ENCODE data around the gene FHIT. TPM values are rescaled to one million over a fixed set of nuclear protein-coding genes. Genes with fewer than 3 reads are reported as not detected.

The FHIT gene
- total RNA-seq, 2 experiments from 2014 or later = 7.6 to 7.9 TPM

DNA sequence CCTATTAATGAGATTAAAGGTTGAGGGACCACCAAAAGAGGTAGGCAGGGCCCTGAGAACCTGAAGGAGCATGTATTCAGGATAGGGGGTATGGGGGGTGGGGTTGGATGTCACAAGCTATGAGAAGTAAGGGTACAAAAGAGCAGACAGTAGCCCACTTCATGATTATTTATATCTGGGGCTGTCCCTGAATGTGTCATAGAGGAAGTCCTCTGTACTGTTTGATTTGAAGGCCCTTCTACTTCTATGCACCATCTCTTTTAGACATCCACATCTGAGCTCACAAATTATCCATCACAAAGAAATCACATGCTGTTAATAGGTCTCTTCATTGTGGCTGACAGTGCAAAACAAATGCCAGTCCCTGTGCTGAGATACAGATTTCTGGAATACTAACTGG is 68.6 kb downstream of the FHIT start:
- no peaks in the 10 kb centered on the region for H3K9me3 Mint-ChIP-seq
- H3K4me1 Mint-ChIP-seq (ENCODE audit: low read depth) = peaks cover 28% of the 10 kb centered on the region
- intact Hi-C loops (cut with micrococcal nuclease) = no loop called here
- no peak overlapping the region for H3K27ac Mint-ChIP-seq
- peak; percentile 8 for DNase-seq
- TF ChIP-seq, protein P1, sequence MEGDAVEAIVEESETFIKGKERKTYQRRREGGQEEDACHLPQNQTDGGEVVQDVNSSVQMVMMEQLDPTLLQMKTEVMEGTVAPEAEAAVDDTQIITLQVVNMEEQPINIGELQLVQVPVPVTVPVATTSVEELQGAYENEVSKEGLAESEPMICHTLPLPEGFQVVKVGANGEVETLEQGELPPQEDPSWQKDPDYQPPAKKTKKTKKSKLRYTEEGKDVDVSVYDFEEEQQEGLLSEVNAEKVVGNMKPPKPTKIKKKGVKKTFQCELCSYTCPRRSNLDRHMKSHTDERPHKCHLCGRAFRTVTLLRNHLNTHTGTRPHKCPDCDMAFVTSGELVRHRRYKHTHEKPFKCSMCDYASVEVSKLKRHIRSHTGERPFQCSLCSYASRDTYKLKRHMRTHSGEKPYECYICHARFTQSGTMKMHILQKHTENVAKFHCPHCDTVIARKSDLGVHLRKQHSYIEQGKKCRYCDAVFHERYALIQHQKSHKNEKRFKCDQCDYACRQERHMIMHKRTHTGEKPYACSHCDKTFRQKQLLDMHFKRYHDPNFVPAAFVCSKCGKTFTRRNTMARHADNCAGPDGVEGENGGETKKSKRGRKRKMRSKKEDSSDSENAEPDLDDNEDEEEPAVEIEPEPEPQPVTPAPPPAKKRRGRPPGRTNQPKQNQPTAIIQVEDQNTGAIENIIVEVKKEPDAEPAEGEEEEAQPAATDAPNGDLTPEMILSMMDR (IDR thresholded peaks at IDR 0.05) = no peak
- POLR2A ChIA-PET = no interaction called here
- peak; percentile 79 for ATAC-seq
- H3K4me3 Mint-ChIP-seq = no peak overlapping the region
- CTCF ChIA-PET = no interaction called here
- peaks cover 3% of the 10 kb centered on the region for H3K36me3 Mint-ChIP-seq (ENCODE audit: low read depth)
- no peaks in the 10 kb centered on the region for H3K27me3 Mint-ChIP-seq

DNA sequence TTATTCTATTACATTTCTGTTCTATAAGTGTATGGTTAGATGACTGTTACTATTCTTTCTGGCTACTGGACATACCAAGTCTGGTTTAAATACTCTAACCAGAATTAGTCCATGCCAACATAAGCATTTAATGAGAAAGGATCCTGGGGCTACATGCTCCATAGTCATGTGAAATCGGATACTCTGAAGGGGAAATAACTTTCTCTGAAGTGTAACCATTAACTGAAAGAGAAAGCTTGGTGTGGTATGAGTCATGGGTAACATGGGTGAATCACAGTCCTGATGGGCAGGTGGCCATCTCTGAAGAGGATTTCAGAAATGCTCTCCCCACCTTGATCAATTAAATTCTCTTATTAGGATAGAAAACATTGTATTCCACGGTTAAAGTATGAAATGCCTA is 69.4 kb downstream of the FHIT start:
- Mint-ChIP-seq H3K4me3 (no peak overlapping the region), H3K27ac (no peak overlapping the region), H3K27me3 (no peaks in the 10 kb centered on the region), H3K4me1 (ENCODE audit: low read depth) (peaks cover 28% of the 10 kb centered on the region), H3K36me3 (ENCODE audit: low read depth) (peaks cover 3% of the 10 kb centered on the region), H3K9me3 (no peaks in the 10 kb centered on the region)
- ChIA-PET POLR2A (no interaction called here), CTCF (no interaction called here)
- peak; percentile 89 for ATAC-seq
- intact Hi-C loops (cut with micrococcal nuclease) = no loop called here
- TF ChIP-seq, protein P1 (IDR thresholded peaks at IDR 0.05) = no peak
- DNase-seq = peak; percentile 51

DNA sequence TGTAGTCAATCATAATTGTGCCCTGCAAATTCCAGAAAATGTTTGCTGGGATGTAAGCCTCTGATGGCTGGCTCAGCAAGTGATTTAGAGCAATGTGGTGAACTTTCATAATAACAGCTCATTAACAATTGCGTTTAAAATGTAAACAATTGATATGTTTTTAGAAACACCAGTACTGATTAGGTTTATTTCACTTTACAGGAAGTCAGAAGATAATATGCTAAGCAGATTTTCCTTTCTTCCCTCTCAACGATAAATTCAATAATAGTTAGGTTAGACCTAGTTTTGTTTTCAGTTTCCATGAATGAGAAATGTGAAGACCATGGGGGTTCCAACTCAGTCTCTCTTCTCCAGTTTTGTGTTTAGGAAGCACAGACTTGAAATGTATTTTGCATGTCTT is 71.0 kb downstream of the FHIT start:
- intact Hi-C loops (cut with micrococcal nuclease) = no loop called here
- H3K4me1 Mint-ChIP-seq (ENCODE audit: low read depth) = peaks cover 28% of the 10 kb centered on the region
- no peak overlapping the region for H3K27ac Mint-ChIP-seq
- H3K4me3 Mint-ChIP-seq = no peak overlapping the region
- H3K9me3 Mint-ChIP-seq = no peaks in the 10 kb centered on the region
- CTCF ChIA-PET = no interaction called here
- no peaks in the 10 kb centered on the region for H3K27me3 Mint-ChIP-seq
- POLR2A ChIA-PET = no interaction called here
- ATAC-seq (no peak), DNase-seq (no peak)
- TF ChIP-seq, protein P1 (IDR thresholded peaks at IDR 0.05) = no peak
- H3K36me3 Mint-ChIP-seq (ENCODE audit: low read depth) = peaks cover 3% of the 10 kb centered on the region

DNA sequence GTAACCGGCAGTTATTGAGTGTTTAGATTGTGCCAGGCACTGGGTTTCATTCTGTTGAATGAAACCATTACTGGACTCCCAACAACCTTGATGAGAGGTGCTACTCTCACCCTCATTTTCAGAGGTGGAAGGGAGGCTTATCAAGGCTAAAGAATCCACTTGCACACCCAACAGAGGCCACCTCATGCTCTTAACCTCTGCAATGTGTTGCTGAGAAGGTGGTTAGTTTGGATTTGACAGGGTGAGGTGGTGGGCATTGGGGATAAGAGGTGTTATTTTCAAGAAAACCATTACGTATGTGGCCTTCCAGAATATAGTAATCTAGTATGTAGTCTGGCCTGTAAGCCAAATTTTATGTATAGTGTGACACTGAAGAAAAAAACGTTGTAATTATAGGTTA is 73.1 kb downstream of the FHIT start:
- H3K9me3 Mint-ChIP-seq = no peaks in the 10 kb centered on the region
- ChIA-PET POLR2A (no interaction called here), CTCF (no interaction called here)
- peaks cover 1% of the 10 kb centered on the region for H3K36me3 Mint-ChIP-seq (ENCODE audit: low read depth)
- DNase-seq = no peak
- intact Hi-C loops (cut with micrococcal nuclease) = no loop called here
- no peaks in the 10 kb centered on the region for H3K27me3 Mint-ChIP-seq
- H3K4me3 Mint-ChIP-seq = no peak overlapping the region
- no peak overlapping the region for H3K27ac Mint-ChIP-seq
- TF ChIP-seq, protein P1 (IDR thresholded peaks at IDR 0.05) = no peak
- H3K4me1 Mint-ChIP-seq (ENCODE audit: low read depth) = peaks cover 26% of the 10 kb centered on the region
- ATAC-seq = no peak

DNA sequence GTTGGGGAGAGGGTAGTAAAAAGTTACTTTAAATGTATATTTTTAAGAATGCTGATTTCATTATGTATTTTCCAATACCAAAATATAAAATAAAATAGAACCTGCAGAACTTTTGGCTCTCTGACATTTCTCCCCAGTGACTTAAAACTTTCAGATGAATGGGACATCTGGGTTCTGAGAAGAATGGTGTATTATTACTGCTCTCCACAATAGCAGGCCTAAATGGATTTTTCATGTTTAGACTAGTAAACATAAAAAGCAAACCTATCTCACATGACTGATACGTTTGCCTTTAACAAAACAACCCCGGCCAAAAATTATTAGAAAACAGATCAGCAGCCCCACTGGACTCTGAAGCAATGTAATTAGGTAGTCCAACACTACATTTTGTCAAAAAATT is 73.8 kb downstream of the FHIT start:
- POLR2A ChIA-PET = no interaction called here
- CTCF ChIA-PET = no interaction called here

More for the DNA sequence above, 73.8 kb downstream of the FHIT start:
- H3K4me3 Mint-ChIP-seq = no peak overlapping the region
- ATAC-seq = no peak
- H3K9me3 Mint-ChIP-seq = no peaks in the 10 kb centered on the region
- TF ChIP-seq, protein P1 (IDR thresholded peaks at IDR 0.05) = no peak
- no peak overlapping the region for H3K27ac Mint-ChIP-seq
- no peak for DNase-seq
- intact Hi-C loops (cut with micrococcal nuclease) = no loop called here
- peaks cover 19% of the 10 kb centered on the region for H3K4me1 Mint-ChIP-seq (ENCODE audit: low read depth)
- peaks cover 1% of the 10 kb centered on the region for H3K36me3 Mint-ChIP-seq (ENCODE audit: low read depth)
- no peaks in the 10 kb centered on the region for H3K27me3 Mint-ChIP-seq

Data from activated CD8-positive, alpha-beta T cell treated with anti-CD3 and anti-CD28 coated beads for 36 hours (primary cell).